Stimulated activated CD8-positive, alpha-beta memory T cell treated with anti-CD3 and anti-CD28 coated beads, Interleukin-2, amount 100 ng/mL, for 1 hour (primary cell): Measurements from ENCODE around the gene DNMBP.
"Not testable (repeated sequence)": the region's sequence is repeated elsewhere in the genome, so short reads cannot be mapped to it uniquely, and the experiment has no call there.

Experiments used
- DNase-seq, 2 donors: peaks; one replicate each; pipeline ENCODE4 v3.0.0-alpha.2; 2020; ENCODE audit warnings: low read depth in 2 of 2

Gene DNMBP

DNA sequence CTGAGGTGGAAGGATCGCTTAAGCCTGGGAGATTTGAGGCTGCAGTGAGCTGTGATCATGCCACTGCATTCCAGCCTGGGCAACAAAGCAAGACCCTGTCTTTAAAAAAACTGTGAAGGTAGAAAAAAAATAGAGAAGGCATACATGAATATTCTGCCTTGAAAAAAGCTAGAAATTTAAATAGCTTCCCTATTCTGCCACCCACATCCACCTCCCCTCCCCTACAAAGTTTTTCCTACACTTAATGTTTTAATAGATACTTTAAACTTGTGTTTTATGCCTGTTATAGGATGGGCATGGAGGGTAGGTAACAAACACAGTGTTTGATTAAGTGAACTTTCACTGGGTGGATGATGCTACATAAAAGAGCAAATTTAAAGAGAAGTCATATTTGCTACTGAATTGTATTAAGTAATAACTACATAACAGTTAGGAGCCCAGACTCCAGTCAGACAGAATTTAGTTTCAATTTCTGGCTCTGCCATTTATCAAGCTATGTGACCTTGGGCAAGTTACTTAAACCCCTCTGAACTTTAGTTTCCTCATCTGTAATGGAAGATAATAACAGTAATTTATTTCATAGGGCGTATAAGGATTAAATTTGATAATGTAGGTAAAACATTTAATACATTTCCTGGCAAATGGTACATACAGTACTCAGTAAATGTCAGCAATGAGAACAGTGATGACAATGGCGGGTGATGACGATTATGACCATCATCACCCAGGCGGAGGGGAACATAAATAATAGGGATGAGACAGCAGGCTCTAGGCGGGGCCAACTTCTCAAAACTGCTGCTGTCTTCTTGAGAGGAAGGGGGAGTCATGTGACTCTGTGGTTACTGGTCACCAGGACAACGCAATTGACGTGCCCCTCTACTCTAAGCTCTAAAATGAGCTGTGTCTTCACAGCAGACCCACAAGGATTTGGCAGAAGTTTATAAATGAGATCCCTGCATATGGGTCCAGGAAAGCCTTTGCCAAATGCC lies 15.8 kb downstream of the DNMBP start:
- peak; percentile 19 to 28 for DNase-seq

DNA sequence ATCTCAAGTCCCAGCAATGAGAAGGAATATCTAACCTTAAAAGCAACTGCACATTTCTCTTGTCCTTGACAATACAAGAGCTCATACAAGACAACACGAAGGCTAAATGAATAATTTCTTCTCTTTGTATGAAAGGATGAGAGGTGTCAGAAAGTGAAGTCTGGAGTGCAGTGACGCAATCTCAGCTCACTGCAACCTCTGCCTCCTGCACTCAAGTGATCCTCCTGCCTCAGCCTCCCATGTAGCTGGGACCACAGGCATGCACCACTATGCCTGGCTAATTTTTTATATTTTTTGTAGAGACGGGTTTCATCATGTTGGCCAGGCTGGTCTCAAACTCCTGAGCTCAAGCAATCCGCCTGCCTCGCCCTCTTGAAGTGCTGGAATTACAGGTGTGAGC lies 24.1 kb downstream of the DNMBP start:
- not testable (repeated sequence) for DNase-seq

DNA sequence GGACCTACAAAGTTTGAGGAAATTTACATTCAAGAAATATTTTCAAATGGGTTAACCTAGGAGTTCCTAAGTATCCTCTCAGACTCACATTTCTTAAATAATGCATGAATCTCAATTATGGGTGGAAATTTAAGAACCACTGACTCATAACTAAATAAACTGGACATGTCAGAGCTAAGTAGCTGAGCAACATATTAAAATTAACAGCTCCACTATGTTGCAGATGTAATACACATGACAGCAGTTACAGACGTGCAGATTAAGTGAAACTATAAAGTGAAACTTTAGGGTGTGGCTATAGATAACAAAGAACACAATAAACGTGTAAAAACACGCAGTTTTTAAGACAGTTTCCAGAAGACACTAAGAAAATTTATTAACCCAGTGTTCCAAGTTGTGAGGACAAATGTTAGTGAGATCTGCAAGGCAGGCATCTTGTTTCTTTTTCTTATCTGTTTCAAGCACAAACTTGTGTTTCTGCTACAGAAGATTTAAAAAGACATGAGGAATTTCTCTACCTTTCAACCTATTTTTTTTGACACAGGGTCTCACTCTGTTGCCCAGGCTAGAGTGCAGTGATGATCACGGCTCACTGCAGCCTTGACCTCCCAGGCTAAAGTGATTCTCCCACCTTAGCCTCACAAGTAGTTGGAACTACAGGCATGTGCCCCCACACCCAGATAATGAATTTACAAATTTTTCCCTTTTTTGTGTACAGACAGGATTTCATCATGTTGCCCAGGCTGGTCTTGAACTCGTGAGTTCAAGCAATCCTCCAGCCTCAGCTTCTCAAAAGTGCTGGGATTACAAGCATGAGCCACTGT lies 25.3 kb downstream of the DNMBP start:
- no peak for DNase-seq

DNA sequence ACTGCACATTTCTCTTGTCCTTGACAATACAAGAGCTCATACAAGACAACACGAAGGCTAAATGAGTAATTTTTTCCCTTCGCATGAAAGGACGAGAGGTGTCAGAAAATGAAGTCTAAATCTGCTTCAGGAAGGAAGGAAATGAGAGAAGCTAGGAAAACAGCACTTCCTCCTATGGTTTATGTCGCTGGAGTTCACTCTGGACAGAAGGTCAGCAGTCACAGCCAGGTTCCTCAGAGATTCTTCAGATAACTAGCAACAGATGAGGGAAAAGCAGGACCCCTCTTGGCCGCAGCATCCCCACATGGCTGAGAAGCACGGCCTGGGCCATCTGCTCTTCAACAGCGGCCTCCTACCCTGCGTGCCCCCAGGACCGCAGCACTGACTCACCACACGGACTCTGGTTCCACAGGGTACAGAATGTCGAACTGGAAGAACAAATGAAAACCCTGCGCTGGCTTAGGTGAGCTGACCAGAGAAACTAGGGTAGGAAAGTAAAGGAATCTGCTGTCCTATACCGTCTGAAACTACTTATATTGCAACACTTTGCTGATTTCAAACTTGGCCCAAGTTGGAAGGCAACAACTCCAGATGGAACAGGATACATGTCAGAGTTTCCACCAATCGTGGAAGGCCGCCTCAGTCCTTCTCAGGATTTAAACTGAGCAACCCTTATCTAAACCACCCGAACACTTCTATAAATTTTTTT lies 26.3 kb downstream of the DNMBP start:
- no peak for DNase-seq

DNA sequence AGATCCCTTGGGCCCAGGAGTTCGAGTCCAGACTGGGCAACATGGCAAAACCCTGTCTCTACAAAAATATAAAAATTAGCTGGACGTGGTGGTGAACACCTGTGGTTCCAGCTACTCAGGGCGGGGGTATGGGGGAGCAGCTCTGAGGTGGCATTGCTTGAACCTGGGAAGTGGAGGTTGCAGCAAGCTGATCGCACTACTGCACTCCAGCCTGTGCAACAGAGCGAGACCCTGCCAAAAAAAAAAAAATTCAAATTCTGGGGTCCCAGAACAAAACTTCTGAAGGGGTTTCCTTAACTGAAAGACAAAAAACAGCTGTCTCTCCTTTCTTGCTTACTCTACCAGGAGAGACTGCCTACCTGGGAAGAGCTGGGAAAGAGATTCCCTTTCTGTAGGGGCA lies 27.0 kb downstream of the DNMBP start:
- no peak for DNase-seq

DNA sequence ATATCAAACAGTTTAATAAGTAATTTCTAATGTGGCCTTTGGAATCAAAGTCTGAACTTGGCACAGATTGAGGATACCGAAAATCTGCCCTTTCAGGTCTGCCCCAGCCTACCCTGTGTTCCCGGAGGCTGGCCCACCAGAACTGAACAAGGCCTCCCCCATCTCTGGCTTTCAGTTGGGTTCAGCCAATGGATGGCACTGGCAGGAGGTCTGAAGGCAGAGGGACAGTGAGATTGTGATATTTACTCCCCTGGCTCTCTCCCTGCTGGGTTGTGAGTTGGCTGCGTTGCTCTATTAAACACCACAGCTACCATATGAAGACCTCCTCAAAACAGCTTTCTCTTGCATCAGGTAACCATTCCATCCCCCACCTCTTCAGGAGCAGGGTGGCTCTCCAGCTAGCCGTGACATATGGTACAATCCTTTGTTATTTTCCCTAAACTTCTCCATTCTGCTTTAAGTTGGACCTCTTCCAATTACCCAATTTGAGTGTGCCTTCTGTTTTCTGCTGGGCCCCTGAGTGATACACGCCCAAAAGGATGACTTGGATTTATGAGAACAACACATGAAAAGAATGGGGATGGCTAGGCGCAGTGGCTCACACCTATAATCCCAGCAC lies 28.1 kb downstream of the DNMBP start:
- DNase-seq, result no peak

DNA sequence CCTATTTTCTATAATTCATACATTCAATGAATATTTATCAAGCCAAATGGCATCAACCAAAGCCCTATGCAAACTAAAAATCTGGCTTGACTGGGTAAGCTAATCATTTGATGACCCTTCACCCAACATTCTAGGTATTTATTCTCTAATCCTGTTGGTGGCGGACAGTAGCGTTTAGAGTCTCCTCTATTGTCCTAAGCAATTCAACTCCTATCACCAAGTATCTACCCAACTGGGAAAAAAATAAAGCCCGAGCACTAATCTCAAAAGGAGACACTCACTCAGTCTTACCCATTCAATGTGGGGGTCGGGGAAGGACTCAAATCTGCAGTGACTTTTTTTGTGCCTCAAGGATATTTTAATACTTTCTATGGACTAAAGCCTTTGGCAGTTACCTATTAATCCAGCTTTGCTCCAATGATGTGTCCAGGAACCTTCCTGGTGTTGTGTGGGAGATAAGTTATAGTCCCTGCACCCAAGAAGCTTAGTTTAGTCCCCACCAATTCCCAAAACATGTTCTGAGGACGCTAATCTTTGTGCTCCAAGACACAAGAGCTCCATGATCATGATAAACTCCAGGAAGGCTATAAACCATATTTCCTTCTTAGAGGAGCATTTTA lies 30.6 kb downstream of the DNMBP start:
- no peak for DNase-seq

DNA sequence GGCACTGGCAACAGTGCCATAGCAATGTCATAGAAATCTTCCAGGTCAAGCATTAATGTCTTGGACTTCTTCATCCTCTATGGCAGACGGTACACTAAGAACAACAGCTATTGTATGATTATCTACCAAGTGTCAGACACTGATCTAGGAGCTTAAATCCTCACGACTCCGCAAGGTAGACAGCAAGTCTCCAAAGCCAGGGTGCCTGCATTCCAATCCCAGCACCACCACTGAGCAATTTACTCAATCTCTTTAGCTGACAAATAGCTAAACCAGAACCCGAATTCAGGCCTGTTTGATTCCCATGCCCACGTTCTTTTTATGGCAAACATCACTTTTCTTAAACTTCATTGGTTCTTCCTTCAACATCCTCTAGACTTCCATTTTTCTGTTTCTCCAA lies 31.8 kb downstream of the DNMBP start:
- DNase-seq, result no peak

DNA sequence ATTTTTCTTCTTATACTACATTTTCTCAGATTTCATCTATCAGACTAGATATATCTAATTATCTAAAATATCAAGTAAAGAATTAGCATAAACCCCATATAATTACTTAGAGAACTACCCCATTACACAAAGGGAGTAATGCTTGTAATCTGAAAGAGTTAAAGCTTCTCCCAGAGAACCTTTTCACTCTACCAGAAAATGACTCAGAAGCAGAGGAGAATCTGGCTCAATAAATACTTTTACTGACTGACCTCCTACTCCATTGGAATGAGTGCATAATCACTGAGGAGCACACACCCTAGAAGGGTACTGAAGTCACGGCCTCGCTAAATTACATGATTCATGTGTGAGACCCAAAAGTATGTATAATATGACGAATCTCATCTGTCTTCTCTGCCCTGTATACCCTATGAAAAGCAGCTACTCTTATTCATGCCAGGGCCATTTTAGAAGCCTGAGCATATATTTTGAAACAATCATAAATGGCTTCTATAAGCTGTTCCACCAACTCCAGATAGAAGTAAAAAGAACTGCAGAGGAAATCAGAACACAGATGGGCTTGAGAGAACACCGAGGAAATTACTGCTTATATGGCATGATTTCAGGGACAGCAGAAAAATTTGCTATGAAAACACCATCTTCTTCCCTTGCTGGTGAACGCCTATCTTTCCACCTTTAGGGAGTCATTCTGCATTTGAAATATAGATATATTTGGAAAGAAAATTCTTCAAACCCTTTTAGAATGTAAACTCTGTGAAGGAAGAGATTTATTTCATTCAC lies 32.7 kb downstream of the DNMBP start:
- no peak for DNase-seq

DNA sequence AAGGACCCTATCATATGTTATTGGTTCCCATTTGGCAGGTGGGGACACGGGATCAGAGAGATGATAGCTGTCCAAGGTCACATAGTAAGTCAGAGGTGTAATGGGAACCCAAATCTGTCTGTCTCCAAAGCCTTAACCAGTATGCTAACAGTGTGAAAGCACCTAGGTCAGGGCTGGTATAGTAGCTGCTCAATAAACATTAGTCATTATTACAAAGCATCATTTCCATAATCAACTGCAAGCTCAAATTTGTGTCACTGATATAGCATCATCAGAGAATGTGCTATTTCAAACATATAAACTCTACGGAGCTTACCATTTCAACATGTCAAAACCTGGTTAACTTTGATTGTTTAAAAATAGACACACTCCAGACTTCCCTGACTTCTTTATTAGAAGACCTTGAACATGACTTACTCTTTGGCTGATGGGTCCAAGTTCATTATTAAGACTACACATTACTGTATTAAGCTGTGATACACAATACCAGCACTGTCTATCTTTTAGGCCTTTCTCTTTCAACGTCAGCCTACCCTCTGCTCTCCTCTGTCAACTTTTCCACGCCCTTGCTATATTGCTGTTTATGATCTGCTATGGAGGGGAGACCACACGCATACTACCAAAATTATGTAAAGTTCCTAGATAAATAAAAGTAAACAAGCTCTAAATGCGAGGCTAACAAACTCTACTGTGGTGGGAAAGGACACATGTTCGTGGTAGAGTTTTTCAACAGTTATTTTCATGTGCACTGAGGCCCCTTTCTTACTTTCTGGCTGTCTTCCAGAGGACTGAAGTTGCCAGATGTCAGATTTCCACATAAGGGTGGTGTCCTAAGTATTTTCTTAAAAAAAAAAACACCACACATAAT lies 33.6 kb downstream of the DNMBP start:
- DNase-seq, result no peak

DNA sequence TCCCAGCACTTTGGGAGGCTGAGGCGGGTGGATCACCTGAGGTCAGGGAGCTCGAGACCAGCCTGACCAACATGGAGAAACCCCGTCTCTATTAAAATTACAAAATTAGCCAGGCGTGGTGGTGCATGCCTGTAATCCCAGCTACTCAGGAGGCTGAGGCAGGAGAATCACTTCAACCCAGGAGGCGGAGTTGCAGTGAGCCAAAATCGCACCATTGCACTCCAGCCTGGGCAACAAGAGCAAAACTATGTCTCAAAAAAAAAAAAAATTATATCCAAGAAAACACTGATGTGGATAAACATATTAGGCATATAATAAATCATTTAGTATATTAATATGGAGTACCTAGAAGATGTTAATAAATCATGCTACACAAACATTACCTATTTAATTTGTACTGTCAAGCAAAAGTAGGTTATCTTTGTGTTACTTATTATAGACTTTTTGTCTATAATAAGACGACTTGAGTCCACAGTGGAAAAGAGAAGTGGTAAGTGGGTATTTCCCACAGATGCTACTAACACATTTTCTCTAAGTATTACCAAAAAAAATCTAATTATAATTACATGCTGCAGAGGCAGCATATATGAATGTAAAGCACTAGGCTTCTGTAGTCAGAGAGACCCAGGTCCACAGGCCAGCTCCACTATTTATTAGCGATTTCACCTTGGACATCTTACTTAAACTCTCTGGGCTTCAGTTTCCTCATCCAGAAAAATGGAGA lies 34.5 kb downstream of the DNMBP start:
- DNase-seq, result no peak

DNA sequence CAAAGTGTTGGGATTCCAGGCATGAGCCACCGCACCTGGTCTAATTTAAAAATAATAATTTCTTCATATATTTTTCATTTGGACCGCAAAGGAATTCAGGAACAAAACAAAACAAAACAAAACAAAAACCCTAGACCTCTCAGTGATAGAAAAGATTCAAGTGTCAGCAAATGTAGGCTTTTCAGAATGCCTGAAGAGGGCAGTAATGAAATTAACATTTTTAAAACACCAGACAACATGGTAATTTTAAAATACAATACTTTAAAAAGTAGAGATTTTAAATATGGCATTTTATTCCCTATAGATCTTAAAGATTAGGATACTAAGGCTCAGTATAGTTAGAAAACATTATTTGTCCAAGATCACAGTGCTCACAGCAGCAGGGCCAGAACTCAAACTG lies 36.6 kb downstream of the DNMBP start:
- DNase-seq, result no peak

DNA sequence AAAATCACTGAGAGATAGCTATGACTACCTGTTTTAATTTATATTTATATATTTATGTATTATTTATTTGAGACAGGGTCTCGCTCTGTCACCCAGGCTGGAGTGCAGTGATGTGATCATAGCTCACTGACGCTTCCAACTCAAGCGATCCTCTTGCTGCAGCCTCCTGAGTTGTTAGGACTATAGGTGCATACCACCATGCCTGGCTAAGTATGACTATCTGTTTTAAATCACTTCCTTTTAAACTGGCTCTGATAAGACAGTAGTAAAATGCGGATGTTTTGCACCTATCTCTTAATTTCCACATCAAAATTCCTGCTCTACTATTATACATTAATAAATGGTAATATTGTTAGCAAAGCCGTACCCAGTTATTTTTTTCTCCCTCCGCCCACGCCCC lies 41.8 kb downstream of the DNMBP start:
- DNase-seq, result no peak

DNA sequence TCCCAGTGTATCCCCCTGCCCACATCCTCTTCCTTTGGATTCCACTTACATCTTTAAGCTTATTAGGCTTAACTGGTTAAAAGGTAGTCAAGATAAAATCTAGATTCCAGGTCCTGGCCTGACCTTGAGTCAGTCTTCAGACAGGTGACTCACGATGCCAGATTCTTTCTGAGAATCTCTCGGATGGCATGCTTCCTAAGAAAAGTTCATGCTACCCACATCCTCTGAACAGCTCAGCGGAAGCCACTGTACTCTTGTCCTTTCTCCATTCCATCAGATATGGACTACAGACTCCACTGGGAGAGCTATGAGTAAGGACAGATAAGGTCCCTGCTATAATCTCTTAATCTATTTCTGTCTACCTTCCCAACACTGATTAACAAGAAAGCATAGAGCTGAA lies 43.4 kb downstream of the DNMBP start:
- DNase-seq, result no peak

DNA sequence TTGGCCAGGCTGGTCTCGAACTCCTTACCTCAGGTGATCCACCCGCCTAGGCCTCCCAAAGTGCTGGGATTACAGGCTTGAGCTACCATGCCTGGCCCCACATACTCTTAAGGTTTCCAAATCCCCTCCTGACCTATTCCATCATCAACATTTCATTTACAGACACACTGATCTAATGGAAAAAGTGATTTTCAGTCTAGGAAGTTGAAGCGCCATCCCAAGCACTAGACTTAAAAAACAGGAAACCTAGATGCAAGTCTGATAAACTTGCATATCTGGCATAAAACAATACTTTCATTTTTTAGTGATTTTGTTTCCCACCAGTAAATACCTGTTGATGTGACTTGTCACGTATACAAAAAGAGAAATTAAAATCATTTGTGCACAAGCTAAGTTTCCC lies 44.0 kb downstream of the DNMBP start:
- DNase-seq, result no peak

DNA sequence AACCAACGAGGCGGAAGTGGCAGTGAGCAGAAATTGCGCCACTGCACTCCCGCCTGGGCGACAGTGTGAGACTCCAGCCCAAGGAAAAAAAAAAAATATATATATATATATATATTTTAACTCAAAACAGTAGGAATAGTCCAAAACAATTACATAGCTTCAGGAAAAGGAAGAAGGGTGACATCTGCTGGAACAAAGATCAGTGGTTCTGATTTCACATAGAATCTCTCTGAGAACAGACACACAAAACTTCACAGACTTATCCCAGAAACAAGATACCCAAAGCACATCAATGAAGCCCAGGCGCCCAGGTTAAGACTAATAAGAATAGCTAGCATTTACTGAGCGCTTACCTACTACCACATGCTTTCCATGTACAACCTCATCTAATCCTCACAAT lies 45.0 kb downstream of the DNMBP start:
- DNase-seq, result no peak

DNA sequence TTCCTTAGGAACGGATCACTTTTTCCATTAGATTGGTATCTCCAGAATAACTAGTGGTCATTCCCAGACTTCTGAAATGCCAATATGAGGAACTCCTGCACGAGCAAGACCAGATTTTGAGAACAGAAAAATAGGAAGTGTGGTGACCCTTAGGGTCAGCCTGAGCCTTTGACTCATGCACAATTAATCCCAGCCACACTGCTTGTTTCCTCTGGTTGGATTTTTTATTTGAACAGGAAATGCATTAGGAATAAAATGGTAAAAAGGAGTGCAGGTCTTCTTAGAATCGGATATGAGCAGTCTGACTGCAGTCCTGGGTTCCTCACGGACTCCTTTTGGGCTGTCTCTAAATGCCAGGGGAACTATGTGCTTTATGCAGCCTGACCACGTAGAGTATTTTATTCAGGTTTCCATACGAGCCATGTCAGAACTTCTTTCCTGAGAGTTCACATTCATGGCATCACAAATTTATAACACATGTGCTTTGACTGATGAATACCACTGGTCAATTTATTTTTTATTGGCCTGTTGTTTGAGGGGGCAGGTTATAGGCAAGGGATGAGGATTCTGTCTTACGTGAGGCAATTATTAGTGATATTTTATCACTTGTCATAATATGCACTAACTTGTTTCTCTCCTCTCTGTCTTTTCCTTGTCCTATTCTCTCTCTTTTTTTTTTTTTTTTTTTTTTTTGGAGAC lies 46.1 kb downstream of the DNMBP start:
- DNase-seq, result not testable (repeated sequence)

DNA sequence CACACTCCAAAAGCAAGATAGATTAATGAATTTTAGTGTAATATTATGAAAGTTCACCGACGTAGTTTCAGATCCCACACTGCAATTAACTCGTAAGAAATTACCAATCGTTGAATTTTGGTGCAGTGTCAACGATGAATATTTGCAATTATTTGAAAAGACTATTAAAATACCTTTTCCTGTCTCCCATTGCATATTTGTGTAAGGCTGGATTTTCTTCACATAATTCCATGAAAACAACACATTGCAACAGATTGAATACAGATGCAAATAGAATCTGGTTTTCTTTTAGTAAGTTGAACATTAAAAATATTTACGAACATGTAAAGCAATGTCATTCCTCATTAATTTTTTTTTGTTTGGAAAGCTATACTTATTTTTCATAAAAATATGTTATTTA lies 50.9 kb downstream of the DNMBP start:
- DNase-seq, result no peak
